DND-41 (cell line): ENCODE measurements around the gene DUSP15.

Source experiments
- ATAC-seq: fragments of 200-7000 bp; cut with Tn5 transposase; 3 replicates; pipeline ENCODE4 v1.9.1; 2021; ENCODE audit warnings: low read depth; ENCODE audit not compliant: insufficient read depth
- DNase-seq: peaks from one replicate; pipeline ENCODE4 v3.0.0-alpha.2; 2020
- H2AFZ ChIP-seq: 2 replicates; pipeline ENCODE4 v1.6.0; 2012; ENCODE audit warnings: low read depth, low read length
- H3K27ac ChIP-seq: 2 replicates; pipeline ENCODE4 v1.5.1; 2012; ENCODE audit warnings: low read length, inconsistent platforms
- H3K27me3 ChIP-seq: fragments of 200-600 bp; sonication (generic); 2 replicates; pipeline ENCODE4 v1.6.0; 2012; ENCODE audit warnings: low read length, mild to moderate bottlenecking, inconsistent platforms; ENCODE audit not compliant: insufficient read depth, poor library complexity
- H3K36me3 ChIP-seq: 2 replicates; pipeline ENCODE4 v1.5.1; 2012; ENCODE audit warnings: low read length, inconsistent platforms; ENCODE audit not compliant: insufficient read depth
- H3K4me1 ChIP-seq: 2 replicates; pipeline ENCODE4 v1.5.1; 2012; ENCODE audit warnings: mild to moderate bottlenecking, low read length; ENCODE audit not compliant: insufficient read depth
- H3K4me2 ChIP-seq: 2 replicates; pipeline ENCODE4 v1.6.0; 2012; ENCODE audit warnings: mild to moderate bottlenecking, moderate library complexity, low read length, inconsistent platforms; ENCODE audit not compliant: insufficient read depth
- H3K4me3 ChIP-seq, 2 experiments: fragments of 200-600 bp in 1 of 2; shearing (Covaris generic) in 1 of 2; 2 replicates each; pipeline ENCODE4 v1.5.1; 2012 to 2016; ENCODE audit warnings: inconsistent platforms in 2 of 2, low read length in 2 of 2, mild to moderate bottlenecking in 2 of 2, low read depth in 1 of 2, moderate library complexity in 1 of 2
- H3K79me2 ChIP-seq: 2 replicates; pipeline ENCODE4 v1.6.0; 2012; ENCODE audit warnings: low read length, inconsistent platforms; ENCODE audit not compliant: insufficient read depth
- H3K9ac ChIP-seq: 2 replicates; pipeline ENCODE4 v1.6.0; 2012; ENCODE audit warnings: low read depth, mild to moderate bottlenecking, inconsistent platforms, low read length, moderate library complexity
- H3K9me3 ChIP-seq: 2 replicates; pipeline ENCODE4 v1.5.1; 2012; ENCODE audit warnings: low read length, moderate library complexity, mild to moderate bottlenecking, inconsistent platforms; ENCODE audit not compliant: insufficient read depth, severe bottlenecking
- H4K20me1 ChIP-seq: 2 replicates; pipeline ENCODE4 v1.6.0; 2012; ENCODE audit warnings: low read length; ENCODE audit not compliant: insufficient read depth
- EZH2 ChIP-seq: IDR thresholded peaks from 3 replicates; pipeline ENCODE4 v1.6.1; 2012; ENCODE audit warnings: borderline replicate concordance, low read depth, mild to moderate bottlenecking, moderate library complexity, low read length, inconsistent platforms; ENCODE audit not compliant: severe bottlenecking
- TF ChIP-seq, protein P1 (sequence below): IDR thresholded peaks from 2 replicates; pipeline ENCODE4 v1.5.1; 2012; ENCODE audit warnings: borderline replicate concordance, low read length, moderate library complexity, mild to moderate bottlenecking; ENCODE audit not compliant: poor library complexity, severe bottlenecking; ENCODE audit errors: extremely low read depth

The DUSP15 gene

DNA sequence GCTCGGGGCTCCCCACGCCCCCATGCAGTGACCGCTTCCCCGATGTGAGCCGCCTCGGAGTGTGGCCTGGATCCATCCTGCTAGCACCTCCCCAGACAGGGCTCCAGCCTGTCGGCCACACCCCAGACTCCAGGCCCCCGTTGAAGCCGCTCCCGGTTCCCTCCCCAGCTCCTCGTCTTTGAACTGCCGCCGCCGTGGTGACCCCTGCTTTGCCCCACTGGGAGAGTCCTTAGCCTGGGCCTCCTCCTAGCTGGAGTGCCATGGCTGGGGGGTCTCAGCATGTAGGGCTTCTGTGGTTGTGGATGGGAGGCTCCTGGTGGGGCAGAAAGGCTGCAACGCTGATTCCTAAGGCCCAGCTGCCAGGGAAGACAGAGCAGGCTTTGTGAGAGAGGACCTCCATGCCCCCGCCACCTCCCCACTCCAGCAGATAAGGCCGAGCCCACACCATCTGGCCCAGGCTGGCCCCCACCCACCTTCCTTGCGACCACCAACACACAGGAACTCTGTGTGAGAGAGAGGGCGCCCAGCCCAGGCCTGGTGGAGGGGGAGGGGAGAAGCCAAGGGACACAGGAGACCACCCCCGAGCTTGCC is 36.3 kb downstream of the DUSP15 start:
- Histone ChIP-seq H3K27ac (no peak overlapping the region), H3K9me3 (no peaks in the 10 kb centered on the region), H3K4me1 (peaks cover 6% of the 10 kb centered on the region; the same call in 1 of the 2 replicates), H4K20me1 (peaks cover 15% of the 10 kb centered on the region), H2AFZ (no peak overlapping the region), H3K4me2 (no peak overlapping the region), H3K79me2 (no peaks in the 10 kb centered on the region), H3K27me3 (no peaks in the 10 kb centered on the region), H3K4me3 (no peak overlapping the region), H3K9ac (no peak overlapping the region), H3K36me3 (no peaks in the 10 kb centered on the region)
- DNase-seq (no peak), ATAC-seq (no peak)
- TF ChIP-seq, protein P1, sequence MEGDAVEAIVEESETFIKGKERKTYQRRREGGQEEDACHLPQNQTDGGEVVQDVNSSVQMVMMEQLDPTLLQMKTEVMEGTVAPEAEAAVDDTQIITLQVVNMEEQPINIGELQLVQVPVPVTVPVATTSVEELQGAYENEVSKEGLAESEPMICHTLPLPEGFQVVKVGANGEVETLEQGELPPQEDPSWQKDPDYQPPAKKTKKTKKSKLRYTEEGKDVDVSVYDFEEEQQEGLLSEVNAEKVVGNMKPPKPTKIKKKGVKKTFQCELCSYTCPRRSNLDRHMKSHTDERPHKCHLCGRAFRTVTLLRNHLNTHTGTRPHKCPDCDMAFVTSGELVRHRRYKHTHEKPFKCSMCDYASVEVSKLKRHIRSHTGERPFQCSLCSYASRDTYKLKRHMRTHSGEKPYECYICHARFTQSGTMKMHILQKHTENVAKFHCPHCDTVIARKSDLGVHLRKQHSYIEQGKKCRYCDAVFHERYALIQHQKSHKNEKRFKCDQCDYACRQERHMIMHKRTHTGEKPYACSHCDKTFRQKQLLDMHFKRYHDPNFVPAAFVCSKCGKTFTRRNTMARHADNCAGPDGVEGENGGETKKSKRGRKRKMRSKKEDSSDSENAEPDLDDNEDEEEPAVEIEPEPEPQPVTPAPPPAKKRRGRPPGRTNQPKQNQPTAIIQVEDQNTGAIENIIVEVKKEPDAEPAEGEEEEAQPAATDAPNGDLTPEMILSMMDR: no peak
- TF ChIP-seq EZH2: no peak

DNA sequence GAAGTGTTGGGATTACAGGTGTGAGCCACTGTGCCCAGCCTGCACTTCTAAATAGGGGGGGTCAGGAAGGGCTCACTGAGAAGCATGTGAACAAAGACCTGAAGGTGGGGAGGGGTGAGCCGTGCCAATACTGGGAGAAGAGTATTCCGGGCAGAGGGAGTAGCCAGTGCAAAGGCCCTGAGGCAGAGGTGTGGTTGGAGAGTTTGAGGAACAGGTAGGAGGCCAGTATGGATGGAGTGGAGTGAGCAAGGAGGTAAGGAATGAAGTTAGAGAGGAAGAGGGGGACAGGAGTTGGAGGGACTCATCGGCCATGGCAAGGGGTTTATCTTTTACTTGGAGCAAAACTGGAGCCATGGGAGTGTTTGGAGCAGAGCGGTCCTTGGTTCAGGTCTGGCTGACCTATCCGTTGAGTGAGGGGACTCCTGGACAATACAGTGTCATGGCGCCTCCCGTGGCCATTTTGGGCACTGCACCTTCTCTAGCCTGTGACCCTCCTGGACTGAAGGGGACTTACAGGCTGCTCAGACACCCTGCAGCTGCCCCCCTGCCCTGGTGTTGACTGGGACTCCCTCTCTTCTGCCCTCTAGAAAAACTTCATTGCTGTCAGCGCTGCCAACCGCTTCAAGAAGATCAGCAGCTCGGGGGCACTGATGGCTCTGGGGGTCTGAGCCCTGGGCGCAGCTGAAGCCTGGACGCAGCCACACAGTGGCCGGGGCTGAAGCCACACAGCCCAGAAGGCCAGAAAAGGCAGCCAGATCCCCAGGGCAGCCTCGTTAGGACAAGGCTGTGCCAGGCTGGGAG is 37.0 kb downstream of the DUSP15 start:
- no peaks in the 10 kb centered on the region for H3K9me3 ChIP-seq
- no peak overlapping the region for H2AFZ ChIP-seq
- no peaks in the 10 kb centered on the region for H3K79me2 ChIP-seq
- H3K36me3 ChIP-seq: no peaks in the 10 kb centered on the region
- DNase-seq: peak; percentile 65
- peaks cover 6% of the 10 kb centered on the region; the same call in 1 of the 2 replicates for H3K4me1 ChIP-seq
- H3K4me2 ChIP-seq: no peak overlapping the region
- H3K27me3 ChIP-seq: no peaks in the 10 kb centered on the region
- no peak overlapping the region for H3K9ac ChIP-seq
- H3K4me3 ChIP-seq: no peak overlapping the region
- no peak overlapping the region for H3K27ac ChIP-seq
- no peak for TF ChIP-seq EZH2
- TF ChIP-seq, protein P1: peak; percentile 86
- ATAC-seq: peak; percentile 53; the same call in 2 of the 3 replicates
- peaks cover 15% of the 10 kb centered on the region for H4K20me1 ChIP-seq

DNA sequence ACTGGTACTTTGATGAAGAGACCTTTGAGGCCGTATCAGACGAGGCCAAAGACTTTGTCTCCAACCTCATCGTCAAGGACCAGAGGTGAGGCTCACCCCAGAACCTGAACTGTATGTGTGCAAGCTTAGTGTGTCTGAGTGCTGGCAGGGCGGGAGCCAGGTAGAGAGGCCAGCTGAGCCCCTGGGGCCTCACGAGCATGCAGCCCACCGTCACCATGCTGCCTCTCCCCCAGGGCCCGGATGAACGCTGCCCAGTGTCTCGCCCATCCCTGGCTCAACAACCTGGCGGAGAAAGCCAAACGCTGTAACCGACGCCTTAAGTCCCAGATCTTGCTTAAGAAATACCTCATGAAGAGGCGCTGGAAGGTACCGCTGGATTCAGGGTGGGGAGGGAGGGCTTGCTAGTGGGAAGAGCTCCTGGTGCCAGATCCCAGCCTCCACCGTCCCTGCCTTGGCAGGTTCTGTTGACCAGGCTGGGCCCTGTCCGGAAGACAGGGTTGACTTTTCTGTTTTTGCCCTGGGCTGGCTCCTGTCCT is 38.5 kb downstream of the DUSP15 start:
- Histone ChIP-seq H3K4me1 (peaks cover 6% of the 10 kb centered on the region; the same call in 1 of the 2 replicates), H2AFZ (no peak overlapping the region), H3K4me3 (no peak overlapping the region), H3K9me3 (no peaks in the 10 kb centered on the region), H3K36me3 (no peaks in the 10 kb centered on the region), H4K20me1 (peaks cover 9% of the 10 kb centered on the region; the same call in 1 of the 2 replicates), H3K4me2 (no peak overlapping the region), H3K27me3 (no peaks in the 10 kb centered on the region), H3K9ac (no peak overlapping the region), H3K79me2 (no peaks in the 10 kb centered on the region), H3K27ac (no peak overlapping the region)
- DNase-seq (no peak), ATAC-seq (no peak)
- TF ChIP-seq EZH2: no peak
- TF ChIP-seq, protein P1: no peak
